ENCODE results near the gene CFAP299. TPM values are rescaled to one million over a fixed set of nuclear protein-coding genes. Genes with fewer than 3 reads are reported as not detected.

CFAP299 gene
- total and polyA plus RNA-seq, 2 of the 8 experiments (the other 6 are each of a cell fraction or from before 2014, with no cell fraction given), result not detected

DNA sequence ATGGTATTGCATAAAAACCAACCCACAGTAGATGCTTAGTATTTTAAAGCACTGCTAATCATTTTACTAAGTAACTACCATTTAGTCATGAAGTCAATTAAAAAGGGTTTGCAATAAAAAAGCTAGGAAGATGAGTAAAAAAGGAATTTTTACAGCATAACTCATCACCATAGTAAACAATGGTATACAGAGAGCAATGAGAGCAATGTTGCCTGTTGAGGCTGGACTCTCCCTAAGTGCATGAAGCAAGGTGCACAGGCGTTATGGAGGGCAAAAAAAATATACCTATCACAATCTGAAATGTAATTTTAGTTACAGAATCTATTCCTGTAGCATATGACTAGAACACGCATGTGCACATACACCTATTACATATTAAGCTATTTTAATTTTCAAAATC is 565.4 kb downstream of the CFAP299 start:
- H2AFZ ChIP-seq (ENCODE audit: low read length), result no peak overlapping the region
- H3K4ac ChIP-seq (replicated peaks; ENCODE audit: insufficient read length, low read depth, low read length), result no peak overlapping the region
- no peak overlapping the region for H3K56ac ChIP-seq (replicated peaks; ENCODE audit: insufficient read length, low read depth, low read length)
- peaks cover 2 to 5% of the 10 kb centered on the region in 2 experiments; a peak in 2 of 4 replicates for H3K9me3 ChIP-seq (ENCODE audit: insufficient read depth in 2 of 2, low read depth in 1 of 2, low read length in 1 of 2)
- no peaks in the 10 kb centered on the region for H4K20me1 ChIP-seq (replicated peaks in 1 of 2; ENCODE audit: control insufficient read depth in 1 of 2, insufficient read depth in 2 of 2, low read length in 2 of 2)
- no peak overlapping the region for H3K4me2 ChIP-seq (ENCODE audit: insufficient read depth in 1 of 2, low read depth in 2 of 2, low read length in 2 of 2)
- no peaks in the 10 kb centered on the region for H3K79me2 ChIP-seq (ENCODE audit: control insufficient read depth in 1 of 2, insufficient read depth in 2 of 2, low read length in 2 of 2)
- H3K4me3 ChIP-seq (ENCODE audit: extremely low read depth in 1 of 4, insufficient read depth in 2 of 4, low read depth in 3 of 4, low read length in 4 of 4), result no peak overlapping the region
- DNase-seq (ENCODE audit: low read depth in 1 of 2, low spot score in 2 of 2), result no peak
- no peak overlapping the region for H4K8ac ChIP-seq (ENCODE audit: extremely low read depth, insufficient read depth, low read length)
- FAIRE-seq, result no peak
- no peak overlapping the region for H2AK5ac ChIP-seq (ENCODE audit: low read depth, low read length)
- H3K23ac ChIP-seq (ENCODE audit: insufficient read length), result no peak overlapping the region
- WGBS, 2 experiments (ENCODE audit: extremely low coverage in 1 of 2, insufficient coverage in 1 of 2, insufficient read length in 1 of 2, insufficient replicate concordance in 2 of 2, low coverage in 1 of 2, low lambda C conversion rate in 2 of 2, missing lambda C conversion rate in 1 of 2), result 88% methylated on average over 2 of the region's 2 CpGs; no CpG with 5 or more reads in 1 of the 2 experiments
- no peak overlapping the region for H3K9ac ChIP-seq (replicated peaks in 1 of 4; ENCODE audit: extremely low read depth in 1 of 4, low read depth in 3 of 4, low read length in 3 of 4)
- no peaks in the 10 kb centered on the region for H3K79me1 ChIP-seq (ENCODE audit: low read depth, low read length)
- H2BK15ac ChIP-seq (ENCODE audit: low read length), result no peak overlapping the region
- POLR2A ChIA-PET (ENCODE audit: partially characterized antibody), result no interaction called here
- no peak overlapping the region for H4K5ac ChIP-seq (ENCODE audit: insufficient read length, low read depth, low read length)
- H3K36me3 ChIP-seq (ENCODE audit: control insufficient read depth in 2 of 4, insufficient read depth in 4 of 4, low read length in 3 of 4), result no peaks in the 10 kb centered on the region
- H2BK120ac ChIP-seq (replicated peaks; ENCODE audit: low read depth, low read length), result no peak overlapping the region
- H3K18ac ChIP-seq (ENCODE audit: extremely low read depth, low read length), result no peak overlapping the region
- CTCF ChIA-PET (ENCODE audit: partially characterized antibody), result interaction anchor here (0.7 kb wide), 1 partner anchor 320 kb away, joined by 3 read pairs; no protein-coding TSS in a partner anchor
- H2BK20ac ChIP-seq (ENCODE audit: low read length), result no peak overlapping the region
- H3K4me1 ChIP-seq (replicated peaks in 1 of 4; ENCODE audit: control insufficient read depth in 3 of 4, insufficient read depth in 4 of 4, low read length in 3 of 4), result no peaks in the 10 kb centered on the region
- no peak overlapping the region for H3K14ac ChIP-seq (ENCODE audit: insufficient read length)
- H4K91ac ChIP-seq (replicated peaks; ENCODE audit: insufficient read length, low read length), result no peak overlapping the region
- H2BK12ac ChIP-seq (ENCODE audit: low read depth, low read length), result no peak overlapping the region
- no peak overlapping the region for H2BK5ac ChIP-seq (ENCODE audit: low read depth, low read length)
- H3K23me2 ChIP-seq (ENCODE audit: low read depth, low read length), result peaks cover 2% of the 10 kb centered on the region; the same call in 1 of the 2 replicates
- no peaks in the 10 kb centered on the region for H3K27me3 ChIP-seq (replicated peaks in 1 of 4; ENCODE audit: control insufficient read depth in 3 of 4, extremely low read depth in 1 of 4, insufficient read depth in 3 of 4, low read length in 3 of 4)
- H3K27ac ChIP-seq (ENCODE audit: low read depth, low read length), result no peak overlapping the region
- TF ChIP-seq SP4 (IDR thresholded peaks at IDR 0.05; ENCODE audit: low read length), result no peak
- no peak for TF ChIP-seq SIX5 (IDR thresholded peaks at IDR 0.05; ENCODE audit: low read depth, low read length)
- TF ChIP-seq KDM5A (IDR thresholded peaks at IDR 0.05; ENCODE audit: low read length), result no peak
- TF ChIP-seq SUZ12 (IDR thresholded peaks at IDR 0.05; ENCODE audit: low read length), result no peak
- no peak for TF ChIP-seq SIRT6 (IDR thresholded peaks at IDR 0.05; ENCODE audit: low read length)
